PC-9 (cell line): ENCODE results near the gene PLIN5. TPM values are rescaled to one million over a fixed set of nuclear protein-coding genes. Genes with fewer than 3 reads are reported as not detected.

Experiments
- BruUV-seq: library from RNA; stranded (reverse); fragments of 400-500 nt; replicated peaks from 2 replicates; lab custom pipeline; 2021; lab: Mats Ljungman, UMichigan
- CTCF ChIA-PET: fragments of 300-600 bp; sonication (Branson Sonifier 250); formaldehyde crosslinking; loops from one replicate; lab custom pipeline; 2022; ENCODE audit warnings: antibody characterized with exemption; lab: Charles Lee
- POLR2A ChIA-PET: fragments of 300-600 bp; sonication (Branson Sonifier 250); formaldehyde crosslinking; loops from one replicate; lab custom pipeline; 2022; ENCODE audit warnings: antibody characterized with exemption; ENCODE audit not compliant: unreplicated experiment; lab: Charles Lee
- DNase-seq, 2 experiments: peaks; one replicate each; pipeline versions ENCODE4 v3.0.0 to v3.0.0-alpha.2; 2015 to 2022; ENCODE audit warnings: mixed read lengths in 1 of 2
- H2AFZ ChIP-seq: fragments of 200-600 bp; sonication (generic); 2 replicates; pipeline ENCODE4 v1.8.1; 2017; ENCODE audit warnings: antibody characterized with exemption
- H3F3A ChIP-seq: fragments of 200-600 bp; sonication (generic); 2 replicates; pipeline ENCODE4 v1.8.1; 2017; ENCODE audit warnings: antibody characterized with exemption, mild to moderate bottlenecking, low read depth; ENCODE audit not compliant: insufficient read depth
- H3K27ac ChIP-seq: fragments of 200-600 bp; sonication (generic); 2 replicates; pipeline ENCODE4 v1.6.1; 2016; ENCODE audit warnings: mixed run types
- H3K27me3 ChIP-seq: fragments of 200-600 bp; sonication (generic); 2 replicates; pipeline ENCODE4 v1.6.1; 2016; ENCODE audit warnings: low read depth, mixed run types; ENCODE audit not compliant: insufficient read depth
- H3K36me3 ChIP-seq: fragments of 200-600 bp; sonication (generic); 2 replicates; pipeline ENCODE4 v1.6.1; 2016; ENCODE audit warnings: low read depth, mixed run types
- H3K4me1 ChIP-seq: fragments of 200-600 bp; sonication (generic); replicated peaks from 2 replicates; pipeline ENCODE4 v1.6.1; 2016; ENCODE audit warnings: mixed run types; ENCODE audit not compliant: insufficient read depth
- H3K4me2 ChIP-seq: fragments of 200-600 bp; sonication (generic); 2 replicates; pipeline ENCODE4 v1.6.1; 2017; ENCODE audit warnings: mixed run types
- H3K4me3 ChIP-seq: fragments of 200-600 bp; sonication (generic); 2 replicates; pipeline ENCODE4 v1.6.1; 2016; ENCODE audit warnings: mixed run types
- H3K79me2 ChIP-seq: fragments of 200-600 bp; sonication (generic); 2 replicates; pipeline ENCODE4 v1.6.1; 2017; ENCODE audit warnings: low read depth, mixed run types
- H3K9me2 ChIP-seq: fragments of 200-600 bp; sonication (generic); 2 replicates; pipeline ENCODE4 v1.8.1; 2017; ENCODE audit warnings: mild to moderate bottlenecking; ENCODE audit not compliant: insufficient read depth
- H3K9me3 ChIP-seq: fragments of 200-600 bp; sonication (generic); 2 replicates; pipeline ENCODE4 v1.8.1; 2016; ENCODE audit warnings: low read depth; ENCODE audit not compliant: insufficient read depth
- H4K20me1 ChIP-seq: fragments of 200-600 bp; sonication (generic); 2 replicates; pipeline ENCODE4 v1.8.1; 2017; ENCODE audit not compliant: insufficient read depth
- CTCF ChIP-seq: fragments of 200-600 bp; sonication (generic); conservative IDR thresholded peaks from 2 replicates; pipeline ENCODE4 v1.6.1; 2017; ENCODE audit warnings: mixed run types, antibody characterized with exemption, mild to moderate bottlenecking, moderate library complexity
- EZH2 ChIP-seq: fragments of 200-600 bp; sonication (generic); IDR thresholded peaks from 2 replicates; pipeline ENCODE4 v1.8.0; 2017; ENCODE audit warnings: antibody characterized with exemption, low read depth
- intact Hi-C: fragments of 100-400 bp; cut with micrococcal nuclease; formaldehyde crosslinking; loops from one replicate; pipeline ENCODE4 v1.10.0; 2022; ENCODE audit not compliant: unreplicated experiment
- total RNA-seq: library from RNA; stranded (reverse); gene quantifications from 2 replicates; pipeline ENCODE4 v1.2.3, GENCODE V29; 2021

Gene PLIN5
- total RNA-seq, 1 experiment from 2014 or later = 4.4 TPM

GRCh38 chr19:4548238-4548584, 13.2 kb upstream of the PLIN5 start:
- Histone ChIP-seq H3K79me2 (no peaks in the 10 kb centered on the region), H4K20me1 (no peaks in the 10 kb centered on the region), H3K9me2 (no peaks in the 10 kb centered on the region), H3K27ac (no peak overlapping the region), H3K36me3 (no peaks in the 10 kb centered on the region), H3K4me2 (no peak overlapping the region), H2AFZ (no peak overlapping the region), H3K9me3 (no peaks in the 10 kb centered on the region), H3K4me3 (no peak overlapping the region), H3K4me1 (no peaks in the 10 kb centered on the region), H3K27me3 (no peaks in the 10 kb centered on the region), H3F3A (peaks cover 6% of the 10 kb centered on the region; the same call in 1 of the 2 replicates)
- intact Hi-C loops = no loop called here
- no peak for DNase-seq
- CTCF ChIA-PET = no interaction called here
- POLR2A ChIA-PET = no interaction called here
- no peak for TF ChIP-seq EZH2
- TF ChIP-seq CTCF = no peak
- BruUV-seq = no TSS peak

GRCh38 chr19:4547303-4548237, 12.5 kb upstream of the PLIN5 start:
- H3F3A ChIP-seq = peaks cover 6% of the 10 kb centered on the region; the same call in 1 of the 2 replicates
- H3K27me3 ChIP-seq = no peaks in the 10 kb centered on the region
- no peaks in the 10 kb centered on the region for H3K36me3 ChIP-seq
- no peak for DNase-seq
- no peak for TF ChIP-seq CTCF
- TF ChIP-seq EZH2 = no peak
- no peak overlapping the region for H3K4me3 ChIP-seq
- no peak overlapping the region for H3K27ac ChIP-seq
- CTCF ChIA-PET = no interaction called here
- no TSS peak for BruUV-seq
- no peaks in the 10 kb centered on the region for H3K4me1 ChIP-seq
- intact Hi-C loops = no loop called here
- no peaks in the 10 kb centered on the region for H4K20me1 ChIP-seq
- H3K9me2 ChIP-seq = no peaks in the 10 kb centered on the region
- POLR2A ChIA-PET = no interaction called here
- H3K9me3 ChIP-seq = no peaks in the 10 kb centered on the region
- H2AFZ ChIP-seq = no peak overlapping the region
- H3K4me2 ChIP-seq = no peak overlapping the region
- no peaks in the 10 kb centered on the region for H3K79me2 ChIP-seq

GRCh38 chr19:4543842-4544647, 9.0 kb upstream of the PLIN5 start:
- no peak overlapping the region for H3K4me3 ChIP-seq
- H3K4me2 ChIP-seq = no peak overlapping the region
- ChIA-PET CTCF (no interaction called here), POLR2A (no interaction called here)
- DNase-seq = no peak
- intact Hi-C loops = no loop called here
- H3K4me1 ChIP-seq = no peaks in the 10 kb centered on the region
- no peaks in the 10 kb centered on the region for H3K27me3 ChIP-seq
- BruUV-seq = no TSS peak
- no peak overlapping the region for H3K27ac ChIP-seq
- H3F3A ChIP-seq = peaks cover 10% of the 10 kb centered on the region; the same call in 1 of the 2 replicates
- TF ChIP-seq CTCF (no peak), EZH2 (no peak)
- H2AFZ ChIP-seq = no peak overlapping the region
- no peaks in the 10 kb centered on the region for H3K79me2 ChIP-seq
- no peaks in the 10 kb centered on the region for H3K36me3 ChIP-seq
- H3K9me3 ChIP-seq = no peaks in the 10 kb centered on the region
- no peaks in the 10 kb centered on the region for H4K20me1 ChIP-seq
- no peaks in the 10 kb centered on the region for H3K9me2 ChIP-seq
